ENCODE measurements around the gene VTCN1.

Gene VTCN1

GRCh38 chr1:117209094-117209493, 1.6 kb downstream of the VTCN1 start:
- no peak for DNase-seq (ENCODE audit: low spot score)

DNA sequence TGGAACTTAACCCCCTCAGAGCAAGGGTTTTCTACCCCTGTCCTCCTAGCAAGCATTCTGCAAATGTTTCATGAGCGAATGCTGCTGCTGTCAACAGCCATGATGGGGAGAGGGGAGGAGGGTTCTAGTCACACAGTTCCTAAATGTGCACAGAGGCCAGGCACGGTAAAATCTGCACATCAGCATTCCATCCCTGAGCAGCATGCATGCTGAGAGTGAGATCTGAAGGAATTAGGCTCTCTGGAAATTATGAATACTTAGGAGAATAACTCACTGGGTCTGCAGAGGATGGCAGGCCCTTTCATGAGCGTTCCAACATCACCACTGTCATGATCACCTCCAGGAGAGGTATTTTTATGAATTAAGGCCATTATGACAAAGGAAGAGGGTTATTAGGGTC, 2.1 kb downstream of the VTCN1 start:
- no peak for DNase-seq (ENCODE audit: low spot score)

GRCh38 chr1:117205368-117205767, 5.4 kb downstream of the VTCN1 start:
- DNase-seq (ENCODE audit: low spot score) = no peak

DNA sequence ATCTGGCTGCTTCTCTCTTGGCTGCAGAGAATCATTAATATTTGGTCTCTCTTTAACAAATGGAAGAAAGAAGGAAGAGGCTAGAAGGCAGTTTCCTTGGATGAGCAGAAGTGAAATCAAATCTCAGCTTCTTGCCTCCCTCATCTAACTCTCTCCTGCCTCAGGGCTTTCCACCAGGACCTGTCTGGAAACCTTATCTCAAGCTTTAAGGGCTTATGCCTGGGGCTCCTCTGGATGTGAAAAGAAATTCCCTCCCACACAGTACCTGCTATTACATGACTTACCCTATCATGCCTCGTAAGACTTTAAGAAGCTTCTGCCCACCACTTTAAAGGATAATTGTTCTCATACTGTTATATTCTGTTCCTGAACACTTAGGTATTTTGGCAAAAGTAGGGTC, 8.9 kb downstream of the VTCN1 start:
- no peak for DNase-seq (ENCODE audit: low spot score)

GRCh38 chr1:117198097-117198496, 12.6 kb downstream of the VTCN1 start:
- DNase-seq (ENCODE audit: low spot score) = no peak

DNA sequence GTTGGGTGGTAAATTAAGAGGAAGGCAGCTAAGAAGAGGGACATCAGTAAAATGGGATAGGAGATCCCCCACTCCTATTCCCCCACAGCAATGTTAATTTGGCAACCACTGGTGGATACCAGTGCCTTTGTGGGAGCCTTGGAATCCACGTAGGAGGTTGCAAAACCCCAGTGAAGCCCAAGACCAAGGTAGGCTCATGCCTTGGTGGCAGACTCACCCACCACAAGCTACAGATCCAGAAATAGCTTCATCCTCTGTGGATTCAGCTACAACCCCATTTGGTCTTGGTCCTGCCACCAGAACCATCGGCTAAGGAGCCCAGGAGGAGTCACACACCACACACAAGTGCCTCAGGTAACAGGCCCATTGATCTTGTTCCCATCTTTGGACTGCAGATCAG, 21.0 kb downstream of the VTCN1 start:
- DNase-seq (ENCODE audit: low spot score) = no peak

- DNase-seq (ENCODE audit: low spot score) = no peak
Observed at GRCh38 chr1:117188816-117189437, 21.8 kb downstream of the VTCN1 start.

- no peak for DNase-seq (ENCODE audit: low spot score)
Observed at GRCh38 chr1:117188170-117188815, 22.4 kb downstream of the VTCN1 start.

- DNase-seq (ENCODE audit: low spot score) = no peak
Observed at GRCh38 chr1:117183112-117183511, 27.6 kb downstream of the VTCN1 start.

DNA sequence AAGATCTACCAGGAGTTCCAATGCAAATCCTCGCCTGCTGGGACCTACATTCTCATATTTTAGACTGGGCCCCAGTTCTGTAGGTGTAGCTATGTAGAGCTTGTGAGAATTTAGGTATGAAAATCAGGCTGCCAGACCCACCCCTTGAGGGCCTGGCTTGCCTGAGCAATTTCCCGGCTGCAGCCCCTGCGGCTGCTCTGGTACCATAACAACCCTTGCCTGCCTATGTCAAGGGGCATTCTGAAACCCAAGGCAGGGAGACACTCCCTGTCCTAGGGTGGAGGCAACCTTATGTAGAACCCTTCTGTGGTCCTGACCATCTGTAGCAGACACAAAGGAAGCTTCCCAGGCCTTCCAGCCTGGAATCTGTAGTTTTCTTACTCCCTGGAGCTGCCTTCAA, 28.4 kb downstream of the VTCN1 start:
- no peak for DNase-seq (ENCODE audit: low spot score)

GRCh38 chr1:117181630-117182041, 29.1 kb downstream of the VTCN1 start:
- DNase-seq (ENCODE audit: low spot score) = no peak

- no peak for DNase-seq (ENCODE audit: low spot score)
Observed at GRCh38 chr1:117180147-117180967, 30.4 kb downstream of the VTCN1 start.

- no peak for DNase-seq (ENCODE audit: low spot score)
Observed at GRCh38 chr1:117179471-117179870, 31.3 kb downstream of the VTCN1 start.

DNA sequence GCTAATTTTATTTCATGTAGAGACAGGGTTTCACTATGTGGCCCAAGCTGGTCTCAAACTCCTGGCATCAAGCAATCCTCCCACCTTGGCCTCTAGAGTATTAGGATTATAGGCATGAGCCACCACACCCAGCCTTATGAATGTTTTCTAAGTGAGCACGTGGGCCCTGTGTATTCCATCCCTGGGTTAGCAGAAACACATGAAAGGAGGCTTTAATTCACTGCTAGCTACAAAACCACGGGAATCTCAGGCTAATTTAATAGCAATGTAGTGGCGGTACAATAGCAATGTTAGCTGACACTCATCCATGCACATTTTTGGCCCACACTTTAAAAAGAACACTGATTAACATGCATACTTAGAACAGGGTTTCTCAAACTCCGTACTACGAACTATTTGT, 32.0 kb downstream of the VTCN1 start:
- no peak for DNase-seq (ENCODE audit: low spot score)

- no peak for DNase-seq (ENCODE audit: low spot score)
Observed at GRCh38 chr1:117177376-117177775, 33.4 kb downstream of the VTCN1 start.

DNA sequence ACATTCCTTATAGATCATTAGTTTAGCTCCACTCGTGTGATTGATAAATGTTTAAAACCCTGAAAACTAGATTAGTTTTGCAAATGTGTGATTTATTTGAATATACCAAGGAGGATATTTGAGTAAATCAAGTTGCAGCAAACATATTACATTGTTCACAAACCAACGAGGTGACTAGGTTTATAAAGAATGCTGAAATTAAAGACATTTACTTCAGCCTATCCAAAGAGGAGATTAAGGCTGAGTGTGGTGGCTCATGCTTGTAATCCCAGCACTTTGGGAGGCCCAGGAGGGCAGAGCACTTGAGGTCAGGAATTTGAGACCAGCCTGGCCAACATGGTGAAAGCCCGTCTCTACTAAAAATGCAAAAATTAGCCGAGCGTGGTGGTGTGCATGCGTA, 34.1 kb downstream of the VTCN1 start:
- no peak for DNase-seq (ENCODE audit: low spot score)

DNA sequence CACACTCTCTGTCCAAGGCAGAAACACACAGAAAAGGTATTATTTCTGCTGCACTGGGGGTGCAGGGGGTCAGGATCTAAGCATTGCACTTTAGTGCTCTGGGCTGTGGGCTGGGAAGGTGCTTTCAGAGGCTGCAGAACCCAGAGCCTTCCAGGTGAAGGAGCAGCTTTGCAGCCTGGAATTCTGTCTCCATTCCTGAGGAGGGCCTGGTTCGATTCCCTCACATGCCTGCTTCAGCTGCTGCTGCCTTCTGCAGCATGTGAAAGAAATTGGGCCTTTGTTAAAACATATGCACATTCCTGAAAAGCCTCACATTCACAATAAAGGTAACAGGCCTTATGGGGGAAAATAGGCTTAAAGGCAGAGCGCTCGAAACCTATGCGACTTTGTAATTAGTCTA, 35.9 kb downstream of the VTCN1 start:
- no peak for DNase-seq (ENCODE audit: low spot score)

- no peak for DNase-seq (ENCODE audit: low spot score)
Observed at GRCh38 chr1:117173691-117174090, 37.0 kb downstream of the VTCN1 start.

DNA sequence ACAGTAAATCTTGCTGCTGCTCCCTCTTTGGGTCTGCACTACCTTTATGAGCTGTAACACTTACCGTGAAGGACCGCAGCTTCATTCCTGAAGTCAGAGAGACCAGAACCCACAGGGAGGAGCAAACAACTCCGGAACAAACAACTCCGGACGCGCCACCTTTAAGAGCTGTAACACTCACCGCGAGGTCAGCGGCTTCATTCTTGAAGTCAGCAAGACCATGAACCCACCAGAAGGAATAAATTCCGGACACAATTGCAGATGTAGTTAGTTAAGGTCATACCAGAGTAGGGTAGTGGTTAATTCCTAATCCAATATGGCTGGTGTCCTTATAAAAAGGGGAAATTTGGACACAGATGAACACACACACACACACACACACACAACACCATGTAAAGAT, 37.7 kb downstream of the VTCN1 start:
- no peak for DNase-seq (ENCODE audit: low spot score)

GRCh38 chr1:117171900-117172511, 38.7 kb downstream of the VTCN1 start:
- no peak for DNase-seq (ENCODE audit: low spot score)

- no peak for DNase-seq (ENCODE audit: low spot score)
Observed at GRCh38 chr1:117169871-117170596, 40.7 kb downstream of the VTCN1 start.

- DNase-seq (ENCODE audit: low spot score) = no peak
Observed at GRCh38 chr1:117167402-117167801, 43.3 kb downstream of the VTCN1 start.
